Measurements from ENCODE around the gene YWHAB.

Gene YWHAB

GRCh38 chr20:44917399-44917798 lies 31.9 kb downstream of the YWHAB start:
- DNase-seq = no peak

GRCh38 chr20:44918342-44918741 lies 32.8 kb downstream of the YWHAB start:
- no peak for DNase-seq

- DNase-seq = no peak
These were observed 33.3 kb downstream of the YWHAB start for GRCh38 chr20:44918761-44919160.

DNA sequence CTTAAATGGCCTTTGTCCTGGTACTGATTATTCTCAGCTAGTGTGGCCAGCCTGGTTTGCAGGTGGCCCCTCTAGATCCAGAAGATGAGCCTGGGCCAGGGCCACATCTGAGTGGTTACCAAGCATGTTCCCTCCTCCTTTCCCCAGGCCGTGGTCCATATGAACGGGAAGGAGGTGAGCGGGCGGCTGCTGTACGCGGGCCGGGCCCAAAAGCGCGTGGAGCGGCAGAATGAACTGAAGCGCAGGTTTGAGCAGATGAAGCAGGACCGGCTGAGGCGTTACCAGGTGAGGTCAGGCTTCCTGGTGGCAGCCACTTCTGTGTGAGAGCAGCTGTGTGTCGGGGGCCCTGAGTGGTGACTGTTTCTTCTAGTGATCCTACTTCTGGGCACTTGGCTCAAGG lies 35.9 kb downstream of the YWHAB start:
- DNase-seq = no peak

DNA sequence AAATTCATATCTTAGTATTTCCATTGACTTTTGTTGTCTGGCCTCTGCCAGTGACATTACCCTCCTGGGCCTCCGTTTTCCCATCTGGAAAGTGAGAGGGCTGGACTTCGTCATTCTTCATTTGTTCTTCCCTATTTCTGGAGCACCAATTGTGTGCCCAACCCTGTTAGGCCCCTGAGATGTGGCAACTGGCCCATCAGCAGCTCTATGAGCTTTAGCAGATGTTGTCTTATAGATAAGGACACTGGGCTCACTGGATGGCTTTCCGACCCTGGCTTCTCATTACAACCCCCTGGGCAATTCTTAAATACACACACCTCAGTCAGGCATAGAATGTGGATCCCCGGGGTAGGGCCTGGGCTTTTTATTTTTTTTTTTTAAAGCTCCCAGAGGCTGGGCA lies 39.0 kb downstream of the YWHAB start:
- no peak for DNase-seq

- no peak for DNase-seq
These were observed 43.1 kb downstream of the YWHAB start for GRCh38 chr20:44928595-44928994.

GRCh38 chr20:44930517-44931168 lies 45.1 kb downstream of the YWHAB start:
- DNase-seq = no peak

GRCh38 chr20:44931911-44932310 lies 46.4 kb downstream of the YWHAB start:
- DNase-seq = no peak

GRCh38 chr20:44932916-44933315 lies 47.4 kb downstream of the YWHAB start:
- DNase-seq = no peak

DNA sequence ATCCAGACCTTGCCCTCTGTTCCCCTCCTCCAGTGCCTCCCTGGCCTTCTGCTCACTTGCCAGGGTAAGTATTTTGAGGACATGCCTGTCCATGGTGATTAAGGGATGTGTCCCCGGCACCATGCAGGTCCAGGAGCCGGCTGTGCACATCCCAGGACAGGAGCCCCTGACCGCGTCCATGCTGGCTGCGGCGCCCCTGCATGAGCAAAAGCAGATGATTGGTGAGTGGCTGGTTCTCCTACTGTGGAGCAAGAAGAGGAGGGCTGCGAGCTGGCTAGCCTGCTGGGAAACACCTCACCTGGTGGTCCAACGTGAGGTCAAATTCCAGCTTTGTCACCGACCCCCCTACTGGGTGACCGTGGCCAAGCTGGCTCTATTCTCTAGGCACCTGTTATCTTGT lies 51.0 kb downstream of the YWHAB start:
- no peak for DNase-seq

GRCh38 chr20:44938637-44939036 lies 53.1 kb downstream of the YWHAB start:
- no peak for DNase-seq

- no peak for DNase-seq
These were observed 55.7 kb downstream of the YWHAB start for GRCh38 chr20:44941120-44941691.

- DNase-seq = no peak
These were observed 56.9 kb downstream of the YWHAB start for GRCh38 chr20:44942264-44942973.

GRCh38 chr20:44943828-44944227 lies 58.3 kb downstream of the YWHAB start:
- DNase-seq = no peak

GRCh38 chr20:44945261-44945660 lies 59.8 kb downstream of the YWHAB start:
- no peak for DNase-seq

- DNase-seq = no peak
These were observed 60.9 kb downstream of the YWHAB start for GRCh38 chr20:44946271-44946852.

DNA sequence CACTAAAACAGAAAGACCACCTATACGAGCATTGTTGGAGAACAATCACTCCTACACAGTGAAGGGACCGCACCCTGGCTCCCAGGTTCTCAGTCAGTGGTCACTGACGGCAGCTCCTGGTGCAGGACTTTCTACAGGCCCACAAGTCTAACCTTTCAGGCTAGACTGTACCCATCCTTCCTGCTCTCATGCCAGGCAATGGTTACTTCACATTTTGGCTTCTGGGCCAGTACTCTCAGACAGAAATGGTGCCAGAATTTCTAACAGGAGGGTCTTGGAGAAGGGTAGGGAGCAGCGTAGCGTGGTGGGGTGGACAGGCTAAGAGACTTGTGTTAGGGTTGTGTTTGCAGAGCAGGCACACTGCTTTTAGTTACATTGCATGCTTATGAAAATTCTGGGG lies 62.6 kb downstream of the YWHAB start:
- DNase-seq = no peak

- no peak for DNase-seq
These were observed 63.0 kb downstream of the YWHAB start for GRCh38 chr20:44948513-44948912.

- no peak for DNase-seq
These were observed 64.9 kb downstream of the YWHAB start for GRCh38 chr20:44950368-44950767.

- no peak for DNase-seq
These were observed 67.2 kb downstream of the YWHAB start for GRCh38 chr20:44952731-44953130.

DNA sequence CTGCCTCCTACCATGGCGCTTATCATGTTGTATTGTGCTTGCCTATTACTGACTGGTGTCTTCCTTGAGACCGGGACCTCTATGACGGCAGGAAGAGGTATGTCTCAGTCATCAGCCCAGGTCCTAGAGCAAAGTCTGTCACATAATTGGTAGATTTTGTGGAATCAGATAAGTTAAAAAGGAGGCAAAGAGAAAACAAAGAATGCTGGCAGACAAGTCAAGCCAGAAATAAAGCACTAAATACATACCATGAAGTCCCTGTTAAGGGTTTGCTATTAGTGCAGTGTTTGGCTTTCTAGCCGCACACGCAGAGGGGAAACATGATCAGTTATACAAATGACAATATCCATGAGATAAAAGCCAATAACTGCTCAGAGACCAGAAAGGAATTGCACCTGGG lies 68.7 kb downstream of the YWHAB start:
- DNase-seq = no peak

DNA sequence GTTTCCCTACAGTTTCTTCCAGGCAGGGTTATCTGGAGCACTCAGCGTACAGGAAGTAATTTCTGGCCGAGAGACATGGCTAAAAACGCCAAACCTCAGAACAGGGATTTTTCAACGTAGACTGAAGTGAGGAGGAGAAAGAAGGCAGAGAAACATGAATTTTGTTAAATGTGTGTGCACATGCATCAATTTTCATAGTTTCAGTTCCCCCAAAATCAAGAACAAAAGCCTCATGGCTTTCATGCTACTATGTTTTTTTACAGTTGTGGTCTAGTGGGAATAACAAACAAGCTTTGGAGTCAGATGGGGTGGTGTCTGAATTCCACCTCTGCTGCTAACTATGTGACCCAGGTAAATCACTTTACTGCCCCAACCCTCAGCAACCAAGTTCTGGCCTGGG lies 69.8 kb downstream of the YWHAB start:
- no peak for DNase-seq

- DNase-seq = no peak
These were observed 70.9 kb downstream of the YWHAB start for GRCh38 chr20:44956410-44956809.

Data from NCI-H1048 (cell line).